Body of pancreas (tissue), 4 donors: Measurements from ENCODE around the gene NOL11.

ENCODE experiments used
- POLR2A ChIP-seq, 3 donors: fragments of 450-650 bp; IDR thresholded peaks; one replicate each; pipeline ENCODE4 v1.6.1; 2016; ENCODE audit warnings: antibody characterized with exemption in 3 of 3, mild to moderate bottlenecking in 2 of 3
- TF ChIP-seq, protein P1 (sequence below), 7 experiments: fragments of 450-650 bp in 4 of 7; fragments of 200-600 bp in 3 of 7; sonication (generic) in 3 of 7; IDR thresholded peaks; one replicate each; pipeline ENCODE4 v1.5.1; 2016 to 2019; ENCODE audit warnings: antibody characterized with exemption in 7 of 7

DNA sequence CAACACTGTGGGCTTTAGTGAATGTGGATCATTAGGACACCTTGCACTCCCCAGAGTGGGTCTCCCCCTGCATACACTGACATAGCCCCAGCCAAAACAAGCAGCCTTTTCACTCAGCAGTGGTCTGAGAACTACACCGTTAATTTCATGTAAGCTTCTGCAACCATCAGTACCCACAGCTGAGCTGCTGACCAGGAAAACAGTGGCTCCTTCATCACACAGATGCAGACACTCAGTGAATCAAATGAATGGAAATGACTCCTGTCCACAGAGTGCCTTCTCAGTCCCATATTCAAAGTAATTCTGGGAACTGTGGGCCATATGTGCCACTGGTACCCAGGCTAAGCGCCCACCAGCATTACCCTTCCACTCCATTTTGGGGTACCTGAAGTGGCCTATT lies 39.3 kb upstream of the NOL11 start:
- TF ChIP-seq, protein P1, sequence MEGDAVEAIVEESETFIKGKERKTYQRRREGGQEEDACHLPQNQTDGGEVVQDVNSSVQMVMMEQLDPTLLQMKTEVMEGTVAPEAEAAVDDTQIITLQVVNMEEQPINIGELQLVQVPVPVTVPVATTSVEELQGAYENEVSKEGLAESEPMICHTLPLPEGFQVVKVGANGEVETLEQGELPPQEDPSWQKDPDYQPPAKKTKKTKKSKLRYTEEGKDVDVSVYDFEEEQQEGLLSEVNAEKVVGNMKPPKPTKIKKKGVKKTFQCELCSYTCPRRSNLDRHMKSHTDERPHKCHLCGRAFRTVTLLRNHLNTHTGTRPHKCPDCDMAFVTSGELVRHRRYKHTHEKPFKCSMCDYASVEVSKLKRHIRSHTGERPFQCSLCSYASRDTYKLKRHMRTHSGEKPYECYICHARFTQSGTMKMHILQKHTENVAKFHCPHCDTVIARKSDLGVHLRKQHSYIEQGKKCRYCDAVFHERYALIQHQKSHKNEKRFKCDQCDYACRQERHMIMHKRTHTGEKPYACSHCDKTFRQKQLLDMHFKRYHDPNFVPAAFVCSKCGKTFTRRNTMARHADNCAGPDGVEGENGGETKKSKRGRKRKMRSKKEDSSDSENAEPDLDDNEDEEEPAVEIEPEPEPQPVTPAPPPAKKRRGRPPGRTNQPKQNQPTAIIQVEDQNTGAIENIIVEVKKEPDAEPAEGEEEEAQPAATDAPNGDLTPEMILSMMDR (IDR thresholded peaks at IDR 0.05): no peak
- no peak for TF ChIP-seq POLR2A (IDR thresholded peaks at IDR 0.05)
